Lower leg skin (tissue), 4 donors: ENCODE results near the gene DDX1. TPM values are rescaled to one million over a fixed set of nuclear protein-coding genes. Genes with fewer than 3 reads are reported as not detected.

Source experiments
- DNase-seq, 2 donors: peaks; one replicate each; pipeline ENCODE4 v3.0.0-alpha.2; 2019; ENCODE audit warnings: low spot score in 2 of 2
- H3K4me3 ChIP-seq: fragments of 200-600 bp; sonication (generic); 2 replicates; pipeline ENCODE4 v1.5.1; 2017; ENCODE audit warnings: mild to moderate bottlenecking, low read depth; ENCODE audit not compliant: poor library complexity, severe bottlenecking
- POLR2A ChIP-seq, 2 donors: fragments of 450-650 bp; IDR thresholded peaks; one replicate each; pipeline ENCODE4 v1.6.1; 2016 to 2017; ENCODE audit warnings: antibody characterized with exemption in 2 of 2, mild to moderate bottlenecking in 1 of 2, moderate library complexity in 1 of 2
- WGBS, 2 donors: methylation state at CpG; one replicate each; pipeline ENCODE4 v1.1.5; 2018; 5-methylcytosine and 5-hydroxymethylcytosine counted together
- intact Hi-C: fragments of 100-400 bp; cut with DNase I; formaldehyde crosslinking; loops from one replicate; pipeline ENCODE4 v1.15.0; 2023; ENCODE audit warnings: low total_unique reads
- total RNA-seq, 4 donors: library from RNA; depleted of rRNA; stranded (reverse); fragments of >200 nt; gene quantifications; one replicate each; pipeline ENCODE4 v1.1.0, GENCODE V29; 2016
- TF ChIP-seq, protein P1 (sequence below), 3 donors: fragments of 450-650 bp; IDR thresholded peaks; one replicate each; pipeline ENCODE4 v1.5.1; 2016; ENCODE audit warnings: antibody characterized with exemption in 3 of 3, mild to moderate bottlenecking in 3 of 3, moderate library complexity in 2 of 3

Gene DDX1
- total RNA-seq, 4 donors from 2014 or later, result 38.8 to 55.5 (median 44.4) TPM

DNA sequence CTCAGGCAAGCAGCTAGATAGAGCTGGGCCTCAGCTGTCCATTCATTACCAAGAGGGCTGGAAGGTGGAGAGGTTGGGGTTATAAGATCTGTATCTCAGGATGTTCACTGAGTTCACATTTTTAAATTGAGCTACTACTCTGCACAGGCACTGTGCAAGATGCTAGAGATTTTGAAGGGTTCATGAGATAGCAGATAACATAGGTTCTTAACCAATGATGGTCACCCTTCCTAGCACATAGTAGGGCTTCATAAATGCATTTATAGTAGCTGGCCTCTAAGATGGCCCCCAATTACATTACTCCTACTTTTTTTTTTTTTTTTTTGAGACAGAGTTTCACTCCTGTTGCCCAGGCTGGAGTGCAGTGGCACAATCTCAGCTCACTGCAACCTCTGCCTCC lies 79.7 kb downstream of the DDX1 start:
- intact Hi-C loops, result no loop called here
- DNase-seq, result no peak
- TF ChIP-seq POLR2A (IDR thresholded peaks at IDR 0.05), result no peak
- TF ChIP-seq, protein P1, sequence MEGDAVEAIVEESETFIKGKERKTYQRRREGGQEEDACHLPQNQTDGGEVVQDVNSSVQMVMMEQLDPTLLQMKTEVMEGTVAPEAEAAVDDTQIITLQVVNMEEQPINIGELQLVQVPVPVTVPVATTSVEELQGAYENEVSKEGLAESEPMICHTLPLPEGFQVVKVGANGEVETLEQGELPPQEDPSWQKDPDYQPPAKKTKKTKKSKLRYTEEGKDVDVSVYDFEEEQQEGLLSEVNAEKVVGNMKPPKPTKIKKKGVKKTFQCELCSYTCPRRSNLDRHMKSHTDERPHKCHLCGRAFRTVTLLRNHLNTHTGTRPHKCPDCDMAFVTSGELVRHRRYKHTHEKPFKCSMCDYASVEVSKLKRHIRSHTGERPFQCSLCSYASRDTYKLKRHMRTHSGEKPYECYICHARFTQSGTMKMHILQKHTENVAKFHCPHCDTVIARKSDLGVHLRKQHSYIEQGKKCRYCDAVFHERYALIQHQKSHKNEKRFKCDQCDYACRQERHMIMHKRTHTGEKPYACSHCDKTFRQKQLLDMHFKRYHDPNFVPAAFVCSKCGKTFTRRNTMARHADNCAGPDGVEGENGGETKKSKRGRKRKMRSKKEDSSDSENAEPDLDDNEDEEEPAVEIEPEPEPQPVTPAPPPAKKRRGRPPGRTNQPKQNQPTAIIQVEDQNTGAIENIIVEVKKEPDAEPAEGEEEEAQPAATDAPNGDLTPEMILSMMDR (IDR thresholded peaks at IDR 0.05), result no peak
- H3K4me3 ChIP-seq, result no peak overlapping the region

DNA sequence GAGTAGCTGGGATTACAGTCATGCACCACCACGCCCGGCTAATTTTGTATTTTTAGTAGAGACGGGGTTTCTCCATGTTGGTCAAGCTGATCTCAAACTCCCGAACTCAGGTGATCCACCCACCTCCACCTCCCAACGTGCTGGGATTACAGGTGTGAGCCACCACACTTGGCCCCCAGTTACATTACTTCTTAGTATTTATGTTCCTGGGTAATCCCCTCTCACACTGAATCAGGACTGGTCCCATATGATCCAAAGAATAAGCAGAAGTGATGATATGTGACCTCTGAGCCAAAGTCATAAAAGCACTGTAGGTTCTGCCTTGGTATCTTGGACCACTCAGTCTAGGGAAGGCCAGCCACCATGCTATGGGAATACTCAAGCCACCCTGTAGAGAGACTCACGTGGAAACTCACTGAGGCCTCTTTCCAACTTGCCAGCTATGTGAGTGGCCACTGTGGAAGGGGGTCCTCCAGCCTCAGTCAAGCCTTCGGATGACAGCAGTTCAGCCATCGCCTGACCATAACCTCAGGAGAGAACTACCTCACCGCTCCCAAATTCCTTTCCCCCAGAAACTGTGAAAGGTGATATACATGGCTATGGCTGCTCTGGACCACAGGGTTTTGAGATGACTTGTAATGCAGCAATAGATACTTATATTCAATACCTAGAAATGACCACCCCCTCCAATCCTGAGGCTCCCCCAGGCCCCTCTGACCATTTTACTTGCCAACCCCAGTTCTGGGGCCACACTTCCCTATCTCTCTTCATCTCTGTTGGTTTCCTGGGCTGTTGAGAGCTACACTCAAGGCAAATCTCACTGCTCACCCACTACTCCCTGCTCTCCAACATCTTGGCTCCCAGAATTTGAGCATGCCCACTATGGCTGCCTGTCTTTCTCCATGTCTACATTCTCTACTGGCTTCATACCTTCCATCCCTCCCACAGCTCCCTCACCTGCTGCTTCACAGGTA lies 80.5 kb downstream of the DDX1 start:
- 91 to 95% methylated on average over 9 of the region's 9 CpGs for WGBS, 2 donors
- no peak for TF ChIP-seq POLR2A (IDR thresholded peaks at IDR 0.05)
- TF ChIP-seq, protein P1 (IDR thresholded peaks at IDR 0.05), result no peak
- no peak overlapping the region for H3K4me3 ChIP-seq
- DNase-seq, result no peak
- intact Hi-C loops, result no loop called here

DNA sequence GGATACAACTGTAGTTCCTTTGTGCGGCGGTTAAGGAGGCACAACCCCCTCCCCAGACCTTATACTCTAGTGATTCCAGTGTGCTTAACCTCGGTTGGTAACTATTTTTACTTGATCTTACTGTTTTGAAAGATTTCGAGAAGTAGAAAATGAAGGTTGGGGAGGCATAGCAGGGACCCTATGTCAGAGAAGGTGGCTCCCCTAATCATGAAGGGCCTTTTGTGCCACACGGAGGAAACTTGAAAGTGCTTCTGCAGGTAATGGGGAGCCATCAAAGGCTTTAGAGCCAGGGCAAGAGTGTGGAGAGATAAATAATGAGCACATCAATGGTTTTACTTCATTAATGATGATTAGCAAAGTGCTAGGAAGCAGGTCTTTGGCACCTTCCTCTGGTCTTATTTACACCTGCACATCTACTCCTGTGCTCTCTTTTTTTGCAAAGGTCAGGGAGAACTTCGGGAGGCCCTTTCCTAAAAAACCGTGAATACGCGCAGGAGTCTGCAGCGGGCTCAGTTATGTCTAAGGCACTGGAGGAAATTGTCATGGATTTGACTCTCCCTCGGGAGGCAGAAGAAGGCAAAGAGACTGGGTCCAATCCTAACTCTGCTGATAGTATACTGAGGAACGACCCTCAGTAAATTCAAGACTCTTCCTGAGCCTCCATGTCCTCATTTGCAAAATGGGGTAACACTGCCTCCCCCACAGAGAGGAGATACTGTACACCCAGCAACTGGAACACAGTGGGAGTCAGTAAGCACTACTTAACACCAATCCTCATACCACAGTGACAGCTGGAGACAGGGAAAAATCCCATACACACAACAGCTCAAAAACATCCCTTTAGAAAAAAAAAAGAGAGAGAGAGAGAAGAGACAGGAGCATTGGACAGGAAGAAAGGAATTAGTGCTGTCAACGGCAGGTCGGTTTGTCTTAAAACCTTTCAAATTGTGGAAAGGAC lies 81.6 kb downstream of the DDX1 start:
- intact Hi-C loops, result no loop called here
- 77 to 83% methylated on average over 14 of the region's 14 CpGs for WGBS, 2 donors

DNA sequence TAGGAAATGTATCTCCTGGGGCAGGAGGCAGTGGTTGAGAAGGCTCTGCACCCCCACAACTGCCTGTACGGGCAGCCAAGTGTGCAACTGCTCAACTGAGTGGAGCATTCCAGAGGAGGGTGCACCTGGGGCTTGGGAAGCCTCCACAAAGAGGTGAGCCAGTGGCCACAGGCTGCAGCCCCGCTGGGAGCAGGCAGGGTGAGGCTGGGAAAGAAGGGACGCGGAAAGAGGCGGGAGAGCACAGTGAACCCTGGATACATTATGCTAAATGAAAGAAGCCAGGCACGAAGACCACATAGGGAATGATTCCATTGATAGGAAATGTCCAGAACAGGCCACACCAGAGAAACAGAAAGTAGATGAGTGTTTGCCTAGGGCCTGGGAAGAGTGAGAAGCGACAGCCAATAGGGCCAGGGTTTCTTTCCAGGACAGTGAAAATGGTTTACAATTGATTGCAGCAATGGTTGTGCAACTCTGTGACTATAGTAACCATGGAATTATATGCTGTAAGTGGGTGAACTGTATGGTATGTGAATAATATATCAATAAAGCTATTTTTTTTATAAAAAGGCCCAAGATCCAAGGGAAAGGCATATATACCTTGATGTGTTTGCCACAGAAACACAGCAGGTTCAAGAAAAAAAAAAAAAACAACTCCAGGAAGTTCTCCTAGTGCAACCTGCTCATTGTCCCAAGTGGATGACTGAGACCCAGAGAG lies 82.4 kb downstream of the DDX1 start:
- no peak for TF ChIP-seq POLR2A (IDR thresholded peaks at IDR 0.05)
- TF ChIP-seq, protein P1 (IDR thresholded peaks at IDR 0.05), result no peak
- no peak for DNase-seq

More for the DNA sequence above, 81.6 kb downstream of the DDX1 start:
- TF ChIP-seq, protein P1 (IDR thresholded peaks at IDR 0.05), result no peak
- TF ChIP-seq POLR2A (IDR thresholded peaks at IDR 0.05), result no peak
- H3K4me3 ChIP-seq, result no peak overlapping the region
- DNase-seq, result no peak

More for the DNA sequence above, 82.4 kb downstream of the DDX1 start:
- 59 to 65% methylated on average over 7 of the region's 7 CpGs for WGBS, 2 donors
- intact Hi-C loops, result no loop called here
- no peak overlapping the region for H3K4me3 ChIP-seq
